GM12892 (cell line): ENCODE data around the gene ADGRE3.

ENCODE experiments used
- POLR2A ChIP-seq: IDR thresholded peaks from 2 replicates; pipeline ENCODE4 v1.6.1; 2011; ENCODE audit warnings: low read depth, low read length, control low read depth
- POLR2AphosphoS5 ChIP-seq: IDR thresholded peaks from 2 replicates; pipeline ENCODE4 v1.6.1; 2011; ENCODE audit warnings: low read depth, low read length, control low read depth
- TAF1 ChIP-seq: IDR thresholded peaks from 2 replicates; pipeline ENCODE4 v1.6.1; 2011; ENCODE audit warnings: low read depth, mild to moderate bottlenecking, control low read depth, low read length, borderline replicate concordance

DNA sequence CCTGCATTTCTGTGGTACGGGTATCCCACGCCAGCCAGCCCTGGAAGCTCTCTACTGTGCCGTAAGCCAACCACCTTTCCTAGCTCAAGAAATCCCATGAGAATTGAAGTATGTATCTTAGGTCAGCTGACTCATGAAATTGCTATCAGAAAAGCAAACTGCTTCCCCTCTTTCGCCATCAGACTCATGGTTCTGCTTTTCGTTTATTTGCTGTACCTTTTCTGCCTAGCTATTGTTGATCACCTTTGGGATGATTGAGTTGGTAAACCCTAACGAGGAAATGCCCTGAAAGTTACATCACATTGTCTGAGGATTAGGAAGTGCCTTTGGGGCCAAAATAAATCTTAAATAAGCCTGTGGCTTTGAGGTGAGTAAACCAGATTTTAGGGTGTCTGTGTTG lies at the start of gene ADGRE3:
- no peak for TF ChIP-seq POLR2A
- no peak for TF ChIP-seq POLR2AphosphoS5
- TF ChIP-seq TAF1 = no peak
